ENCODE results near the gene KPTN. TPM values are rescaled to one million over a fixed set of nuclear protein-coding genes. Genes with fewer than 3 reads are reported as not detected.

The KPTN gene
- total RNA-seq, 1 donor = 2.9 TPM

- TF ChIP-seq CTCF (IDR thresholded peaks at IDR 0.05; ENCODE audit: insufficient read depth, low read length) = no peak
- H3K4me3 ChIP-seq (ENCODE audit: low read depth, low read length) = no peak overlapping the region
- DNase-seq (ENCODE audit: low read depth) = no peak
Observed at GRCh38 chr19:47475465-47475864, 8.6 kb downstream of the KPTN start.

GRCh38 chr19:47473336-47473735 lies 10.7 kb downstream of the KPTN start:
- H3K4me3 ChIP-seq (ENCODE audit: low read depth, low read length) = no peak overlapping the region
- no peak for DNase-seq (ENCODE audit: low read depth)
- no peak for TF ChIP-seq CTCF (IDR thresholded peaks at IDR 0.05; ENCODE audit: insufficient read depth, low read length)

- peak; percentile 73 for DNase-seq (ENCODE audit: low read depth)
- H3K4me3 ChIP-seq (ENCODE audit: low read depth, low read length) = no peak within 1 kb of the TSS
- no peak for TF ChIP-seq CTCF (IDR thresholded peaks at IDR 0.05; ENCODE audit: insufficient read depth, low read length)
Observed at GRCh38 chr19:47471733-47472457, 12.1 kb downstream of the KPTN start, which contains the start of gene SLC8A2. Gene SLC8A2, minus strand, starts transcription at chr19:47471893. Its CDS starts 5,490 bp downstream, at chr19:47466403.

GRCh38 chr19:47471381-47471732 lies 12.7 kb downstream of the KPTN start:
- DNase-seq (ENCODE audit: low read depth) = no peak
- no peak for TF ChIP-seq CTCF (IDR thresholded peaks at IDR 0.05; ENCODE audit: insufficient read depth, low read length)
- H3K4me3 ChIP-seq (ENCODE audit: low read depth, low read length) = no peak overlapping the region

- DNase-seq (ENCODE audit: low read depth) = no peak
- no peak for TF ChIP-seq CTCF (IDR thresholded peaks at IDR 0.05; ENCODE audit: insufficient read depth, low read length)
- H3K4me3 ChIP-seq (ENCODE audit: low read depth, low read length) = no peak overlapping the region
Observed at GRCh38 chr19:47470447-47471195, 13.4 kb downstream of the KPTN start.

GRCh38 chr19:47469719-47470118 lies 14.3 kb downstream of the KPTN start:
- H3K4me3 ChIP-seq (ENCODE audit: low read depth, low read length) = no peak overlapping the region
- no peak for TF ChIP-seq CTCF (IDR thresholded peaks at IDR 0.05; ENCODE audit: insufficient read depth, low read length)
- DNase-seq (ENCODE audit: low read depth) = no peak

All from fibroblast of the aortic adventitia (primary cell).